SK-N-MC (cell line): ENCODE data around the gene KRT3.

ENCODE experiments used
- DNase-seq: peaks from one replicate; pipeline ENCODE4 v3.0.0-alpha.2; 2011; ENCODE audit warnings: low read depth, low spot score
- H3K27ac ChIP-seq: fragments of 200-600 bp; sonication (generic); 2 replicates; pipeline ENCODE4 v1.5.1; 2016; ENCODE audit warnings: mixed run types
- H3K36me3 ChIP-seq: fragments of 200-600 bp; sonication (generic); 2 replicates; pipeline ENCODE4 v1.6.1; 2017; ENCODE audit warnings: antibody characterized with exemption, low read length, mixed read lengths; ENCODE audit not compliant: insufficient read depth
- H3K4me3 ChIP-seq: fragments of 200-600 bp; sonication (generic); 2 replicates; pipeline ENCODE4 v1.5.1; 2016
- H3K9ac ChIP-seq: fragments of 200-600 bp; sonication (generic); 2 replicates; pipeline ENCODE4 v1.8.0; 2017; ENCODE audit warnings: mixed run types, mixed read lengths; ENCODE audit not compliant: insufficient read length
- H3K9me3 ChIP-seq: fragments of 200-600 bp; sonication (generic); 2 replicates; pipeline ENCODE4 v1.6.1; 2017; ENCODE audit warnings: low read depth, mild to moderate bottlenecking, antibody characterized with exemption, low read length, moderate library complexity, mixed read lengths
- EZH2 ChIP-seq: fragments of 200-600 bp; sonication (generic); IDR thresholded peaks from one replicate; pipeline ENCODE4 v1.6.1; 2017; ENCODE audit warnings: antibody characterized with exemption
- FOXP2 ChIP-seq: optimal IDR thresholded peaks from 2 replicates; pipeline ENCODE3; 2011; ENCODE audit warnings: mild to moderate bottlenecking, moderate library complexity; ENCODE audit not compliant: insufficient read depth; ENCODE audit errors: extremely low read length, control extremely low read depth
- POLR2AphosphoS5 ChIP-seq: IDR thresholded peaks from 2 replicates; pipeline ENCODE4 v1.6.1; 2012; ENCODE audit warnings: mild to moderate bottlenecking, low read depth, low read length, borderline replicate concordance

The KRT3 gene

GRCh38 chr12:52805739-52806138 is 9.8 kb upstream of the KRT3 start:
- TF ChIP-seq EZH2 (no peak), FOXP2 (no peak), POLR2AphosphoS5 (no peak)
- DNase-seq: no peak
- no peak overlapping the region for H3K4me3 ChIP-seq

GRCh38 chr12:52805000-52805399 is 9.1 kb upstream of the KRT3 start:
- Histone ChIP-seq H3K9ac (no peak overlapping the region), H3K27ac (no peak overlapping the region), H3K36me3 (no peaks in the 10 kb centered on the region), H3K4me3 (no peak overlapping the region), H3K9me3 (no peaks in the 10 kb centered on the region)
- no peak for DNase-seq
- TF ChIP-seq FOXP2 (no peak), POLR2AphosphoS5 (no peak), EZH2 (no peak)

More at GRCh38 chr12:52805739-52806138, 9.8 kb upstream of the KRT3 start:
- Histone ChIP-seq H3K9ac (no peak overlapping the region), H3K9me3 (no peaks in the 10 kb centered on the region), H3K36me3 (no peaks in the 10 kb centered on the region), H3K27ac (no peak overlapping the region)

GRCh38 chr12:52802442-52802841 is 6.5 kb upstream of the KRT3 start:
- TF ChIP-seq FOXP2 (no peak), EZH2 (no peak), POLR2AphosphoS5 (no peak)
- no peak overlapping the region for H3K9ac ChIP-seq
- no peak overlapping the region for H3K27ac ChIP-seq
- H3K4me3 ChIP-seq: no peak overlapping the region
- DNase-seq: no peak
- no peaks in the 10 kb centered on the region for H3K36me3 ChIP-seq
- H3K9me3 ChIP-seq: no peaks in the 10 kb centered on the region

GRCh38 chr12:52801773-52802172 is 5.9 kb upstream of the KRT3 start:
- Histone ChIP-seq H3K9ac (no peak overlapping the region), H3K27ac (no peak overlapping the region), H3K9me3 (no peaks in the 10 kb centered on the region), H3K4me3 (no peak overlapping the region), H3K36me3 (no peaks in the 10 kb centered on the region)
- TF ChIP-seq FOXP2 (no peak), POLR2AphosphoS5 (no peak), EZH2 (no peak)
- DNase-seq: no peak

GRCh38 chr12:52800259-52800917 is 4.5 kb upstream of the KRT3 start:
- Histone ChIP-seq H3K9ac (no peak overlapping the region), H3K36me3 (no peaks in the 10 kb centered on the region), H3K27ac (no peak overlapping the region), H3K9me3 (no peaks in the 10 kb centered on the region), H3K4me3 (no peak overlapping the region)
- TF ChIP-seq FOXP2 (no peak), EZH2 (no peak), POLR2AphosphoS5 (no peak)
- no peak for DNase-seq

- no peak overlapping the region for H3K27ac ChIP-seq
- H3K4me3 ChIP-seq: no peak overlapping the region
- TF ChIP-seq POLR2AphosphoS5 (no peak), EZH2 (no peak), FOXP2 (no peak)
Measured at GRCh38 chr12:52799505-52800211, 3.7 kb upstream of the KRT3 start.

GRCh38 chr12:52798671-52799504 is 3.0 kb upstream of the KRT3 start:
- no peaks in the 10 kb centered on the region for H3K36me3 ChIP-seq
- H3K9me3 ChIP-seq: no peaks in the 10 kb centered on the region
- H3K27ac ChIP-seq: no peak overlapping the region
- no peak overlapping the region for H3K4me3 ChIP-seq
- H3K9ac ChIP-seq: no peak overlapping the region
- DNase-seq: no peak
- TF ChIP-seq POLR2AphosphoS5 (no peak), EZH2 (no peak), FOXP2 (no peak)

More at GRCh38 chr12:52799505-52800211, 3.7 kb upstream of the KRT3 start:
- no peak for DNase-seq
- Histone ChIP-seq H3K9me3 (no peaks in the 10 kb centered on the region), H3K36me3 (no peaks in the 10 kb centered on the region), H3K9ac (no peak overlapping the region)

- TF ChIP-seq FOXP2 (no peak), POLR2AphosphoS5 (no peak), EZH2 (no peak)
- Histone ChIP-seq H3K9ac (no peak overlapping the region), H3K9me3 (no peaks in the 10 kb centered on the region), H3K36me3 (no peaks in the 10 kb centered on the region), H3K4me3 (no peak overlapping the region), H3K27ac (no peak overlapping the region)
- DNase-seq: no peak
Measured at GRCh38 chr12:52798003-52798670, 2.2 kb upstream of the KRT3 start.
